CD4-positive, alpha-beta memory T cell (primary cell): ENCODE measurements around the gene SLF2. TPM values are rescaled to one million over a fixed set of nuclear protein-coding genes. Genes with fewer than 3 reads are reported as not detected.

Source experiments
- CTCF ChIA-PET: fragments of 350-600 bp; sonication (Branson Sonifier 250); formaldehyde crosslinking; loops from one replicate; lab custom pipeline; 2021; ENCODE audit warnings: inconsistent platforms; ENCODE audit not compliant: partially characterized antibody; lab: Charles Lee
- POLR2A ChIA-PET: fragments of 350-600 bp; sonication (Branson Sonifier 250); formaldehyde crosslinking; loops from one replicate; lab custom pipeline; 2021; ENCODE audit not compliant: partially characterized antibody; lab: Charles Lee
- DNase-seq, 5 donors: peaks; one replicate each; pipeline versions ENCODE4 v3.0.0 to v3.0.0-alpha.2; 2020 to 2022; ENCODE audit warnings: mixed read lengths in 1 of 5
- H3K27ac ChIP-seq: one replicate; pipeline ENCODE4 v1.7.0; 2013; ENCODE audit warnings: low read depth, low read length
- H3K27me3 ChIP-seq: 2 replicates; pipeline ENCODE4 v1.7.0; 2013; ENCODE audit warnings: mild to moderate bottlenecking, low read length, moderate library complexity; ENCODE audit not compliant: insufficient read depth
- H3K36me3 ChIP-seq: 2 replicates; pipeline ENCODE4 v1.7.0; 2013; ENCODE audit warnings: mild to moderate bottlenecking, low read length, moderate library complexity; ENCODE audit not compliant: insufficient read depth
- H3K4me1 ChIP-seq: 2 replicates; pipeline ENCODE4 v1.7.0; 2013; ENCODE audit warnings: mild to moderate bottlenecking, low read length, moderate library complexity; ENCODE audit not compliant: insufficient read depth
- H3K4me3 ChIP-seq, 2 donors: one replicate each; pipeline ENCODE4 v1.7.0; 2013; ENCODE audit warnings: low read length in 2 of 2, mild to moderate bottlenecking in 1 of 2
- H3K9me3 ChIP-seq, 2 donors: one replicate each; pipeline ENCODE4 v1.7.0; 2013; ENCODE audit warnings: low read length in 2 of 2, control low read depth in 1 of 2; ENCODE audit not compliant: control insufficient read depth in 1 of 2
- H3K27ac Mint-ChIP-seq, 7 donors: one replicate each; pipeline ENCODE4 v1.8.0; 2020 to 2021; ENCODE audit warnings: mixed read lengths in 7 of 7, mild to moderate bottlenecking in 6 of 7, inconsistent platforms in 3 of 7, moderate library complexity in 3 of 7
- H3K27me3 Mint-ChIP-seq, 2 donors: one replicate each; pipeline ENCODE4 v1.8.0; 2020 to 2021; ENCODE audit warnings: mixed read lengths in 2 of 2
- H3K36me3 Mint-ChIP-seq, 2 donors: one replicate each; pipeline ENCODE4 v1.8.0; 2020 to 2021; ENCODE audit warnings: mixed read lengths in 2 of 2, inconsistent platforms in 1 of 2, mild to moderate bottlenecking in 1 of 2
- H3K4me1 Mint-ChIP-seq, 4 donors: one replicate each; pipeline ENCODE4 v1.8.0; 2020 to 2021; ENCODE audit warnings: mixed read lengths in 4 of 4, mild to moderate bottlenecking in 1 of 4
- H3K4me3 Mint-ChIP-seq, 8 donors: one replicate each; pipeline ENCODE4 v1.8.0; 2020 to 2021; ENCODE audit warnings: mixed read lengths in 8 of 8, mild to moderate bottlenecking in 7 of 8, moderate library complexity in 6 of 8, inconsistent platforms in 3 of 8
- H3K9me3 Mint-ChIP-seq, 8 donors: one replicate each; pipeline ENCODE4 v1.8.0; 2020 to 2021; ENCODE audit warnings: mixed read lengths in 8 of 8, mild to moderate bottlenecking in 5 of 8, inconsistent platforms in 3 of 8, moderate library complexity in 1 of 8
- intact Hi-C: fragments of 100-400 bp; cut with micrococcal nuclease; formaldehyde crosslinking; loops from one replicate; pipeline ENCODE4 v1.15.1; 2023
- microRNA-seq: library from miRNA; unstranded; fragments of <30 nt; microRNA quantifications from one replicate; pipeline ENCODE4 v1.2.0, GENCODE V29; 2021; ENCODE audit warnings: borderline replicate concordance, borderline number of aligned reads, borderline microRNAs expressed, mixed read lengths
- polyA plus RNA-seq, 2 donors: library from polyadenylated mRNA; unstranded; fragments of 300-500 nt; fragmentation: Illumina TruSeq; gene quantifications; one replicate each; pipeline ENCODE4 v1.2.3, GENCODE V29; 2021
- total RNA-seq, 2 experiments: library from RNA; stranded (reverse); gene quantifications; one replicate each; pipeline ENCODE4 v1.2.3, GENCODE V29; 2021

SLF2 gene
- total and polyA plus RNA-seq, 4 experiments from 2014 or later: 5.9 to 49.3 (median 32.3) TPM

DNA sequence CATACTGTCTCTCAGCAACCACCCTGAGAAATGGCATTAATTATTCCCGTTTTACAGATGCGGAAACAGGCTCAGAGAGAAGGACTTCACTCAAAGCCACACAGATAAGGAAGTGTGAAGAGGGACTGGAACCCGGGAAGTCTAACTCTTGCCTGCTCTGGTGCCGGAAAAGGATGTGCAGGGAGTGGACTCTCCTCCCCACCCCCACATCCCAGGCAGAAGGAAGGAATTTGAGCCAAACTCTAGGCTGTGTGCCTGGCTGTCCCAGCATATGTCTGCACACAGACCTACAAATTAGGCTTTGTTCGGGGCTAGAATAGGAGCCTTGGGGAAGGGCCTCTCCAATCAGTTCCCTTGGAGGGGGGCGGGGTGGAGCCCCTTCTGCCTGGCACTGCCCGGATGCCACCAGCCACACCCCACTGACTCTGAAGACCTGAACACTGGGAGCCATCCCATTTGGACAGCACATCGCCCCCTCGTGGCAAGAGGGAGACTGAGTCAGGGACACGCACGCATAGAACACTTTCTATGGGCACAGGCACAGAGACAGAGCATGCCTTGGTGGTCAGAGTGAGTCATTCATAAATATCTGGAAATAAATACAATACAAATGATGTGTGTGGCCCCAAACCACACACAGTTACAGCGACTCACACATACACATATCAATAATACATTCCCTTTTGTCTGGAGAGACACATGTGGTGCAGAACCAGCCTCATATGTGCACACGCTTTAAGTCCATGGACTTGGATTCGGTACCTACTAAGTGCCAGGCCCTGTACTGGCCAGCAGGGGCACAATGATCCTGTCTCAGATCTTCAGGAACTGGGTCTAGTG is 100.0 kb downstream of the SLF2 start:
- DNase-seq: peak; percentile 51 to 72 (median 65)
- ChIA-PET POLR2A (no interaction called here), CTCF (interaction anchor here (0.9 to 4.3 kb wide), 8 partner anchors 10 to 47 kb away, joined by 3 to 30 read pairs (median 6); partner anchors contain the start of genes PDZD7 and SFXN3)
- Histone ChIP-seq H3K27ac (no peak overlapping the region), H3K4me3 (no peak overlapping the region), H3K36me3 (no peaks in the 10 kb centered on the region), H3K4me1 (peaks cover 19% of the 10 kb centered on the region), H3K9me3 (no peaks in the 10 kb centered on the region), H3K27me3 (peaks cover 11% of the 10 kb centered on the region)
- Mint-ChIP-seq H3K27me3 (peaks cover 20 to 23% of the 10 kb centered on the region in 2 donors), H3K9me3 (no peaks in the 10 kb centered on the region), H3K27ac (peak overlapping the region in 3 of 7 donors; percentile 2 to 67 (median 61)), H3K4me1 (peaks cover 10 to 15% (median 13%) of the 10 kb centered on the region in 4 donors), H3K4me3 (no peak overlapping the region), H3K36me3 (no peaks in the 10 kb centered on the region)
- intact Hi-C loops: loop anchor here (5.0 kb wide), 1 partner anchor 100 kb away; the partner anchor contains the start of gene SLF2

DNA sequence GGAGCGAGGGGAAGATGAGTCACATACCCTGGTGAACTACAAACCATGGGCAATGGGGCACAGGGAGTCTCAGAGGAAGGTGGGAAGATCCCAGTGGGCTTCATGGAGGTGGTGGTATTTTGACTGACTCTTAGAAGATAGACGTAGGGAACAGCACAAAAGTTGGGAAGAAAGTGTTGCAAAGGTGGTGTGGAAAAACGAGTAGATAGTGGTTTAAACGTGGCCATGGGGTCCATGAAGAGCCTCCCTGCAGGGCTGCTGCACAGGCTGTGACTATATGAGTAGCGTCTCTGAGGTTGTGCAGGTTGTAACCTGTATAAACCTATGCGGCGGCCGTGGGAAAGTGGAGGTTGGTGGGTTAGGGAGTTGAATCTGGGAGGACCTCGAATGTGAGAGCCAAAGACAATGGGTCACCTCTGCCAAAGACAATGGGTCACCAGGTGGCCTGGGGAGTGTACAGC is 100.6 kb downstream of the SLF2 start:
- peak overlapping the region in 2 of 7 donors; percentile 2 to 67 for H3K27ac Mint-ChIP-seq
- CTCF ChIA-PET: interaction anchor here (0.7 to 7.2 kb wide), 15 partner anchors 11 to 452 kb away, joined by 3 to 171 read pairs (median 8); partner anchors contain the start of genes LZTS2, PDZD7, SEMA4G and SFXN3
- H3K36me3 Mint-ChIP-seq: no peaks in the 10 kb centered on the region
- H3K4me3 ChIP-seq: no peak overlapping the region
- peaks cover 19% of the 10 kb centered on the region for H3K4me1 ChIP-seq
- intact Hi-C loops: loop anchor here (5.0 kb wide), 1 partner anchor 101 kb away; the partner anchor contains the start of gene SLF2
- no peak overlapping the region for H3K27ac ChIP-seq
- no peak for DNase-seq
- POLR2A ChIA-PET: interaction anchor here (0.6 to 2.9 kb wide), 3 partner anchors 14 to 17 kb away, joined by 4 to 19 read pairs (median 7); partner anchors contain the start of genes LZTS2, PDZD7 and SFXN3
- no peaks in the 10 kb centered on the region for H3K9me3 ChIP-seq
- H3K36me3 ChIP-seq: no peaks in the 10 kb centered on the region
- peaks cover 11% of the 10 kb centered on the region for H3K27me3 ChIP-seq
- H3K4me3 Mint-ChIP-seq: no peak overlapping the region
- peaks cover 22 to 27% of the 10 kb centered on the region in 2 donors for H3K27me3 Mint-ChIP-seq
- peaks cover 10 to 16% (median 13%) of the 10 kb centered on the region in 4 donors for H3K4me1 Mint-ChIP-seq
- no peaks in the 10 kb centered on the region for H3K9me3 Mint-ChIP-seq

DNA sequence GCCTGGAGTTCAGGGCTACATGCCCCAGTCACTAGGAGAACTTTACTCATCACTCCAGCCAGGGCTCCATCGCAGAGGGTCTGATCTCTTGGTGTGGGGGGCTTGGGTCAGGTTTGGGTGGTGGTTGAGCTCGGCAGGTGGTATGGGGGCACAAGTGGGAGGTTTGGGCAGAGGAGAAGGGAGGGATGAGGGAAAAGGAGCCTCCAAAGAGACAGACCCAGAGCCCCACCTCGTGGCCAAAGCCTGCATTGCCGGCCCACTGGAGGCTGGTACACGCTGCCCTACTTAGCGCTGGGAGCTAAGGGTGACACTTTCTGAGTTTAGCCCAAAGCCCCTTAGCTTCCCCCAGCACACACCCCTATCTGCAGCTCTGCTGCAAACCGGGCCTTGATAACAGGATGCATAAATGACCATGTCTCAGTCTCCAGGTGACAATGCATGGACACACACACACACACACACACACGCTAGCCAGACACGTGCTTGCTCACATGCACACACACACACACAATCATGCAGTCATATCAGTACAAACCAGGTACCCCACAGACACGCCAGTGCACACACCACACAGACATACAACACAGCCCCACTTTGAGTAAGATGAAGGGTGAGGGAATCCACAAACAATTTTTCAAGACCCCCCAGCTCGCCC is 101.6 kb downstream of the SLF2 start:
- Histone ChIP-seq H3K27me3 (peaks cover 11% of the 10 kb centered on the region), H3K36me3 (no peaks in the 10 kb centered on the region), H3K27ac (no peak overlapping the region), H3K9me3 (no peaks in the 10 kb centered on the region), H3K4me1 (peaks cover 19% of the 10 kb centered on the region), H3K4me3 (no peak overlapping the region)
- H3K4me1 Mint-ChIP-seq: peaks cover 12 to 19% (median 13%) of the 10 kb centered on the region in 4 donors
- ChIA-PET POLR2A (interaction anchor here (1.2 to 2.9 kb wide), 4 partner anchors 15 to 46 kb away, joined by 3 to 19 read pairs (median 10); partner anchors contain the start of genes LZTS2, PDZD7 and SFXN3), CTCF (interaction anchor here (0.6 to 7.2 kb wide), 29 partner anchors 9 to 1207 kb away, joined by 3 to 171 read pairs (median 4); partner anchors contain the start of genes LZTS2, PDZD7, SEMA4G and SFXN3)
- intact Hi-C loops: loop anchor here (1.0 to 5.0 kb wide), 6 partner anchors 16 to 452 kb away; partner anchors contain the start of genes KAZALD1, SEMA4G and SLF2
- no peaks in the 10 kb centered on the region for H3K9me3 Mint-ChIP-seq
- H3K27ac Mint-ChIP-seq: no peak overlapping the region
- no peaks in the 10 kb centered on the region for H3K36me3 Mint-ChIP-seq
- peak; percentile 65 to 76 (median 70) for DNase-seq
- H3K4me3 Mint-ChIP-seq: peak overlapping the region in 2 of 8 donors; percentile 6 to 22
- H3K27me3 Mint-ChIP-seq: peaks cover 25 to 30% of the 10 kb centered on the region in 2 donors

Small RNAs within 50 kb of the gene (microRNA-seq; reads per million reads assigned to microRNA genes)
- not detected for gene MIR608

Other genes with a start within 250 kb of the SLF2 start
- gene PAX2, start 167.4 kb upstream of the SLF2 start, total RNA-seq: not detected
- gene PAX2, start 167.4 kb upstream of the SLF2 start, polyA plus RNA-seq: not detected
- gene SEMA4G, start 56.5 kb downstream of the SLF2 start, total RNA-seq: 1 to 10 TPM; 1.1 to 1.4 TPM
- under 1 TPM in 1 of 2 donors, not detected in 1; 0.26 TPM for gene SEMA4G, start 56.5 kb downstream of the SLF2 start, polyA plus RNA-seq
- gene MRPL43, start 74.5 kb downstream of the SLF2 start, total RNA-seq: 10 to 100 TPM; 65.8 to 71.6 TPM
- 100 to 1,000 TPM; 110 to 114 TPM for gene MRPL43, start 74.5 kb downstream of the SLF2 start, polyA plus RNA-seq
- gene TWNK, start 74.6 kb downstream of the SLF2 start, total RNA-seq: 10 to 100 TPM; 11.5 to 14.3 TPM
- gene TWNK, start 74.6 kb downstream of the SLF2 start, polyA plus RNA-seq: 10 to 100 TPM in 1 of 2 donors, 1 to 10 TPM in 1; 5.0 to 10.3 TPM
- gene LZTS2, start 86.8 kb downstream of the SLF2 start, total RNA-seq: 10 to 100 TPM; 33.4 to 33.9 TPM
- 10 to 100 TPM in 1 of 2 donors, 1 to 10 TPM in 1; 8.4 to 19.9 TPM for gene LZTS2, start 86.8 kb downstream of the SLF2 start, polyA plus RNA-seq
- 1 to 10 TPM; 1.1 to 1.8 TPM for gene PDZD7, start 118.2 kb downstream of the SLF2 start, total RNA-seq
- under 1 TPM; 0.20 to 0.29 TPM for gene PDZD7, start 118.2 kb downstream of the SLF2 start, polyA plus RNA-seq
- 100 to 1,000 TPM; 118 to 123 TPM for gene SFXN3, start 118.3 kb downstream of the SLF2 start, total RNA-seq
- 10 to 100 TPM; 10.8 to 21.0 TPM for gene SFXN3, start 118.3 kb downstream of the SLF2 start, polyA plus RNA-seq
- not detected for gene KAZALD1, start 149.0 kb downstream of the SLF2 start, total RNA-seq
- not detected for gene KAZALD1, start 149.0 kb downstream of the SLF2 start, polyA plus RNA-seq
- not detected for gene TLX1, start 218.3 kb downstream of the SLF2 start, total RNA-seq
- not detected for gene TLX1, start 218.3 kb downstream of the SLF2 start, polyA plus RNA-seq